ENCODE results near the gene PUM1.
"Not testable (repeated sequence)": the region's sequence is repeated elsewhere in the genome, so short reads cannot be mapped to it uniquely, and the experiment has no call there.

PUM1 gene

DNA sequence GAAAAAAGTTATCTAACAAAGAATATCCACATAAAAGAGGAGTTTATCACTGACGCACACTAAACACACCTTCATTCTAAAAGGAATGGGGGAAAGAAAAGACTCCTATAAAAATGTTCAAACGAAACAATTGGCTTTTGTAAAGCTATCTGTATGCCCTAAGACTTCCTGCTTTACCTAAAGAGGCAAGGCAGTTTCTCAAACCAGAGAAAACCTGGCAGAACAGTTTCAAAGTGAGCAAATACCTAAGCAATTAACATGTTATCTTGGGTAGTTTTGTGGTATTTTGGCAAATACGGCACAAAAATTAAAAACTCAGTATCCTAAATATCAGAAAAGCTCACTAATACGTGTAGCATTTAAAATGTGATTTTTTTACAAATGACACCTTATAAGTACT, 1.9 kb downstream of the PUM1 start:
- no peak for DNase-seq

DNA sequence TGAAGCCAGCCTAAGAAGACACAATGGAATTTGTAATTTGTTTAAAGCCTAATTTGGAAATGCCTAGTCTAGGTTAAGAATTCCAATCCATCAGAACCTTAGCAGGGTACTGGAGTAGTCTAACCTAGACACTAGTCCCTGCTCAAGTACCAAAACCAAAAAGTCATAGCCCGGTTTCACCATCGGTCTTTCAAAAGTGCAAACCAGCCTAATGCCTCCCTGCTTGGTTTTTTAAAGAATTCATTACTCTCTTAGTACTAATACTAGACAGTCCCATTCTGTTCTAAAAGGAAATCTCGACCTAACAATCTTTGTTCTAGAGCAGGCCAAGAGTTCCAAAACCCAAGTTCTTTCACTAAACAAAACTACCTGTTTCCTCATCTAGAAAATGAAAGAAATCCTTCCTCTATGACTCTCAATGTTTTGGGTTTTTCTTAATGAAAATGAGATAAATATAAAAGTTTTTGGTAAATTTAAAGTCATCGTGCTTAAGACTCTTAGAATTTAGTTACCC, 2.6 kb downstream of the PUM1 start:
- no peak for DNase-seq

DNA sequence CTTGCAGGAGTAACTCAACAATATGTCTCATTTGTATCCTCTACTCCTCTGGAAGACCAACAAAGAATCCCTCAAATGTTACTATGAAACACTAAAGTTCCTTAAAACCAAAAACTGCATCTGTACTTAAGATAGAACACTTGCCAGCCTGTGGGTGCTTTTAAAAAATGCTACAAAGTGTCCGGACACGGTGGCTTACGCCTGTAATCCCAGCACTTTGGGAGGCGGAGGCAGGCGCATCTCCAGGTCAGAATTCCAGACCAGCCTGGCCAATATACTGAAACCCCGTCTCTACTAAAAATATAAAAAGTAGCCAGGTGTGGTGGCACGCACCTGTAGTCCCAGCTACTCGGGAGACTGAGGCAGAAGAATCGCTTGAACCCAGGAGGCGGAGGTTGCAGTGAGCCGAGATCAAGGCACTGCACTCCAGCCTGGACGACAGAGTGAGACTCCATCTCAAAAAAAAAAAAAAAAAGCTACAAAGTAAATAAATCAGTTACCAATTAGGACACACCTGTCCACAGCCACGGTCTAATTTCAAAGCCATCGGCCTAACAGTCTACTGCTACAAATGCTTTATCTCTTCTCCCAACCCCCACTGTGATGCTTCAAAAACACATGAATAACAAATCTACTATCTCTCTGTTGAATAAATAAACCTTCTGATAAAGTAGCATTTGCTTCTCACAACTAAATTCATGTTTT, 3.2 kb downstream of the PUM1 start:
- not testable (repeated sequence) for DNase-seq

GRCh38 chr1:31058012-31058411, 7.5 kb downstream of the PUM1 start:
- no peak for DNase-seq

- DNase-seq = no peak
Measured at GRCh38 chr1:31055953-31056352, 9.6 kb downstream of the PUM1 start.

DNA sequence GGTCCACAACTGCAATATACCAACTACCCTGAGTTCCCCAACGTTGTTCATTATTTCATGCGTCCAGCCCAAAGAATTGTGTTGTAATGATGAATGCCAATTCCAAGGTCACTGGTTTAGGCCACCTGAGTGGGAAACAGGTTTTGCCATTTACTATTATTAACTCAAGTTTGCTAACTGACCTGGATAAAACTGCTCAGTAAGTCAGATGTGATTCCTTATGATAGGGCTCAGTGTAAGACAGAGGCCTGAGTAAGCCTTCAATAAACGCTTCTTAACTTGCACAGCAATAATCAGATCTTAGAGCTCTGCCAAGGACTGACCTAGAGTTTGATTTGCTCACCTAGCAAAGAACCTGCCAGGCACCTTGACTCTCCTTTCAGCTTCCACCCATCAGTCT, 10.0 kb downstream of the PUM1 start:
- no peak for DNase-seq

GRCh38 chr1:31054958-31055481, 10.5 kb downstream of the PUM1 start:
- no peak for DNase-seq

- DNase-seq = no peak
Measured at GRCh38 chr1:31054349-31054748, 11.2 kb downstream of the PUM1 start.

DNA sequence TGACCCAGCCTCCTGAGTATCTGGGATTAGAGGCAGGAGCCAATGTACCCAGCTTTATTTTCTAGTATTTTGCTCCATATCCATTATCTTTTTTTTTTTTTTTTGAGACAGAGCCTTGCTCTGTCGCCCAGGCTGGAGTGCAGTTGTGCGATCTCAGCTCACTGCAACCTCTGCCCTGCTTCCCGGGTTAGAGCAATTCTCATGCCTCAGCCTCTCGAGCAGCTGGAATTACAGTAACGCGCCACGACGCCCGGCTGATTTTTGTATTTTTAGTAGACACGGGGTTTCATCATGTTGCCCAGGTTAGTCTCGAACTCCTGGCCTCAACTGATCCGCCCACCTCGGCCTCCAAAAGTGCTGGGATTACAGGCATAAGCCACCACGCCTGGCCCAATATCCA, 12.9 kb downstream of the PUM1 start:
- not testable (repeated sequence) for DNase-seq

GRCh38 chr1:31051611-31052010, 13.9 kb downstream of the PUM1 start:
- no peak for DNase-seq

GRCh38 chr1:31047507-31047906, 18.0 kb downstream of the PUM1 start:
- DNase-seq = not testable (repeated sequence)

DNA sequence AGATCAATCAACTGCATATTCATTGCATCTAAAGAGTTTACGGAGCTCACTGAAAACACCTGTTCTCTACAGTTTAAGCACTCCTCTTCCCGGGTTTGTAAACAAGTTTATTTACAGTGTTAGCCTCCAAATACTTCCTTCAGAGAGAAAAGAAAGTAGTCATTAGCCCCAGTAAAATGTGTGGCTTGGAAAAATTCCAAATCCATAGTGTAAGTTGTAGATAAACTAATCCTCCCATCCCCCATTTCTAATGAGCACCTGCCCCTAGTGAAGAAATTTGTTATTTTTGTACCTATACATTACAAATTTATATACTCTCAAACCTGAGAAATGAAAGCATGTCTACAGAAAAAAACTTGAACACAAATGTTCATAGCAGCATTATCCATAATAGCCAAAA, 21.9 kb downstream of the PUM1 start:
- DNase-seq = no peak

- DNase-seq = no peak
Measured at GRCh38 chr1:31042656-31043055, 22.9 kb downstream of the PUM1 start.

DNA sequence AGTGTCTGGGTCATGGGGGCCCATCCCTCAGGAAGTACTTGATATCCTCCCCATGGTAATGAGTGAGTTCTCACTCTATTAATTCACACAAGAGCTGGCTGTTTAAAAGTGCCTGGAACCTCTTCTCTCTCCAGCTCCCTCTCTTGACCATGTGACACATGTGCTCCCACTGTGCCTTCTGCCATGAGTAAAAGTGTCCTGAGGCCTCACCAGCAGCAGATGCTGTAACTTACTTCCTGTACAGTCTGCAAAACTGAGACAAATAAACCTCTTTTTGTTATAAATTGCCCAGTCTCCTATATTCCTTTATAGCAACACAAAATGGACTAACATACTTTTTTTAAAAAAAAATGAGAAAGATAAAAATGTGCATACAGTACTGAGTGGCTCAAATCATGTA, 24.0 kb downstream of the PUM1 start:
- no peak for DNase-seq

- no peak for DNase-seq
Measured at GRCh38 chr1:31040038-31040437, 25.5 kb downstream of the PUM1 start.

- not testable (repeated sequence) for DNase-seq
Measured at GRCh38 chr1:31038935-31039334, 26.6 kb downstream of the PUM1 start.

- DNase-seq = no peak
Measured at GRCh38 chr1:31038360-31038759, 27.2 kb downstream of the PUM1 start.

DNA sequence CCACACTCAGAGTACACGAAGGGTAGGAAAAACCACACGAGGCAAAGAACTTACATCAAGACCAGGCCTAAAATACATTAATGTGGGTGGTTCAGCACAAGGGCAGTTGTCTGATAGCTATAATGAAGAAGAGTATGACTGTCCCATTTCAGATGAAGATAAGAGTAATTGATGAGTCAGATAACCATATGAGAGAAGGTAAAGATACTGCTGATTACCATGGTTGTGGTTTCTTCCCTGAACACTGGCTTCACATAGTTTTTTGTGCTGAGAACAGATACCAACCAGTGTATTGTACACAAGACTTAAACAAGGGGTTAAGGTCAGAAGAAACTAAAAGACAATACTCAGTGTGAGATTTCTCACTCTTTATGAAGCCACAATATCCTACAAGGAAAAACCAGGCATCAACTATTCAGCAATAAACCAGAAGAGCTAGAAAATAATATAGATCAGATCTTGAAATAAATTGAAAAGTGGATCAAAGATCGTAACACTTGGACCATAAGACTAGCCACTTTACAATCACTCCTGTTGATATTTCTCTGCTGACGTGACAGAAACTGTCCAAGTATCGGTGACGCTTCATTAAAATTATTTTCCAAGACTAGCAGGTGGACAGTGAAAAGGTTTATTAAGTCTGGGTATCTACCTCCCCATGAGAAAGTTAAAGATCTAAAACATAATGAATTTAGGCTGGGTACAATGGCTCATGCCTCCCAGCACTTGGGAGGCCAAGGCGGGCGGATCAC, 28.6 kb downstream of the PUM1 start:
- no peak for DNase-seq

GRCh38 chr1:31033598-31033997, 31.9 kb downstream of the PUM1 start:
- no peak for DNase-seq

GRCh38 chr1:31032266-31032665, 33.3 kb downstream of the PUM1 start:
- no peak for DNase-seq

DNA sequence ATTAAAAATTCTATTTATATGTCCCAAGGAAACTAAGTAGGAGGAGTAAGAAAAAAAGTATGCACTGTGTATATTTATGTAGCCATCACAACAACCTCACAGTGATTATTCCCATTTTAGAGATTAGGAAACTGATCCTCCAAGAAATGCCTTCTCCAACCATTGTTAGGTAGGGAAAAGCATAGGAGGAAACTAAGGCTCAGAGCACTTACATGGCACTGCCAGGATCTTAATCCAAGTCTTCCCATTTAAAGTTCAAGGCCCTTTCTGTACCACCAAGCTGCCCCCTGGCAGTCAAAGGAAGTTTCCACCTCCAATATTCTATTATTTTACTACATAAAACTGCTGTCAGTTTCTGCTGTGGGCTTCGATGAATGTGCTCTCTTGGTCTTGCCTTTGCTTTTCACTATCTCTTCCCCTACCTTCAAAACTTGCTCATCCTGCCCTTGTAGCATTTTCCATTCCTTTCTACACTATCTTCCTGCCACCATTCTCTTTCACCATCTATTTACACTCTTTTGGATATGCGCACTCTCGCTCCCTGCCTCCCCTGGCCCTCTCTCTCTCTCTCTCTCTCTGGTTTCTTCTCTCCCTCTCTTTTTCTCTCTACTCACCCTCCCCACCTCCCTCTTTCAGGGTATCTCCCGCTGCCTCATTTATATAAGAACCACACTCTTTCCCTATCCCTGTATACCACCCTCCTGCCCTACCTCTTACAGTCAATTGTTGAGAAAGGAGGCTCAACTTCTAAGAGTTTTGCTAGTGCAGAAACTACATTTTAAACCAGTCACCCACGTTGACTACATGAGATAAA, 34.0 kb downstream of the PUM1 start:
- no peak for DNase-seq

- DNase-seq = no peak
Measured at GRCh38 chr1:31029026-31029425, 36.5 kb downstream of the PUM1 start.
